Spleen (tissue), 11 donors: Measurements from ENCODE around the gene USP37. TPM values are rescaled to one million over a fixed set of nuclear protein-coding genes. Genes with fewer than 3 reads are reported as not detected.

ENCODE experiments used
- DNase-seq: peaks from one replicate; pipeline ENCODE4 v3.0.0-alpha.2; 2020
- H3K27ac ChIP-seq, 8 donors: fragments of 200-600 bp; sonication (generic) in 7 of 8; 1 replicate in 4 of 8; 2 replicates in 4 of 8; pipeline versions ENCODE4 v1.5.0 to v1.8.0; 2016 to 2021; ENCODE audit warnings: inconsistent platforms in 4 of 8, mild to moderate bottlenecking in 4 of 8, moderate library complexity in 1 of 8
- H3K27me3 ChIP-seq, 7 donors: fragments of 200-600 bp; sonication (generic) in 6 of 7; replicated peaks in 1 of 7; 1 replicate in 4 of 7; 2 replicates in 3 of 7; pipeline versions ENCODE4 v1.5.0 to v1.8.0; 2016 to 2021; ENCODE audit warnings: inconsistent platforms in 3 of 7, mild to moderate bottlenecking in 1 of 7
- H3K36me3 ChIP-seq, 6 donors: fragments of 200-600 bp; sonication (generic) in 5 of 6; 1 replicate in 4 of 6; 2 replicates in 2 of 6; pipeline versions ENCODE4 v1.5.0 to v1.8.0; 2016 to 2021; ENCODE audit warnings: inconsistent platforms in 2 of 6
- H3K4me1 ChIP-seq, 6 donors: fragments of 200-600 bp; sonication (generic) in 5 of 6; 1 replicate in 3 of 6; 2 replicates in 3 of 6; pipeline versions ENCODE4 v1.5.0 to v1.8.0; 2016 to 2021; ENCODE audit warnings: inconsistent platforms in 3 of 6
- H3K4me3 ChIP-seq, 8 donors: fragments of 200-600 bp; sonication (generic) in 7 of 8; 1 replicate in 4 of 8; 2 replicates in 4 of 8; pipeline versions ENCODE4 v1.5.0 to v1.8.0; 2016 to 2021; ENCODE audit warnings: inconsistent platforms in 4 of 8, mild to moderate bottlenecking in 4 of 8, moderate library complexity in 2 of 8
- H3K9me3 ChIP-seq, 8 donors: fragments of 200-600 bp; sonication (generic) in 7 of 8; 1 replicate in 4 of 8; 2 replicates in 4 of 8; pipeline versions ENCODE4 v1.5.0 to v1.8.0; 2016 to 2021; ENCODE audit warnings: inconsistent platforms in 4 of 8
- CTCF ChIP-seq, 11 experiments: fragments of 200-600 bp in 7 of 11; fragments of 450-650 bp in 4 of 11; sonication (generic) in 4 of 11; IDR thresholded peaks in 8 of 11; conservative IDR thresholded peaks in 3 of 11; 1 replicate in 7 of 11; 2 replicates in 4 of 11; pipeline versions ENCODE4 v1.4.0 to v1.8.0; 2016 to 2021; ENCODE audit warnings: antibody characterized with exemption in 11 of 11, inconsistent platforms in 4 of 11, mild to moderate bottlenecking in 1 of 11
- POLR2A ChIP-seq, 3 donors: fragments of 450-650 bp; IDR thresholded peaks; one replicate each; pipeline ENCODE4 v1.5.1; 2017; ENCODE audit warnings: antibody characterized with exemption in 3 of 3, mild to moderate bottlenecking in 1 of 3
- POLR2AphosphoS5 ChIP-seq, 3 donors: sonication (generic); formaldehyde crosslinking; IDR thresholded peaks; one replicate each; pipeline ENCODE4 v1.5.1; 2017; ENCODE audit warnings: antibody characterized with exemption in 3 of 3
- WGBS, 5 donors: extraction: QIAGEN DNeasy Blood & Tissue Kit in 3 of 5; methylation state at CpG; one replicate each; pipeline versions ENCODE4 v1.1.5 to v1.1.7; 2013 to 2018; 5-methylcytosine and 5-hydroxymethylcytosine counted together
- intact Hi-C: fragments of 100-400 bp; cut with DNase I; formaldehyde crosslinking; loops from one replicate; pipeline ENCODE4 v1.15.0; 2023; ENCODE audit warnings: low total_unique reads
- polyA plus RNA-seq, 3 donors: library from polyadenylated mRNA; stranded (reverse); fragments of 200-250 nt; gene quantifications; one replicate each; pipeline ENCODE4 v1.2.1, GENCODE V29; 2013
- total RNA-seq, 7 donors: library from RNA; depleted of rRNA in 3 of 7; stranded (reverse); fragments of >200 nt in 3 of 7; fragmentation: NEBNext Ultra II Directional in 4 of 7; extraction: Animal tissue kit (Norgen Biotek cat#: 25700) in 4 of 7; gene quantifications; one replicate each; pipeline versions ENCODE4 v1.1.0 to v1.2.1, GENCODE V29; 2016 to 2021
- donor health status: healthy with polysubstance abuse.
- donor health status: DM: no; HTN: no; CAD: no; lungs with moderate emphysema.
- donor health status: DM: no; HTN: no; CAD: no.
- donor health status: Bipolar disorder and iron deficiency.
- donor health status: healthy.
- donor health status: DM: no; HTN: no; CAD: no.
- donor health status: DM: yes; HTN: yes; CAD: no.

USP37 gene
- total and polyA plus RNA-seq, 10 donors, result 1.8 to 19.2 (median 14.1) TPM

DNA sequence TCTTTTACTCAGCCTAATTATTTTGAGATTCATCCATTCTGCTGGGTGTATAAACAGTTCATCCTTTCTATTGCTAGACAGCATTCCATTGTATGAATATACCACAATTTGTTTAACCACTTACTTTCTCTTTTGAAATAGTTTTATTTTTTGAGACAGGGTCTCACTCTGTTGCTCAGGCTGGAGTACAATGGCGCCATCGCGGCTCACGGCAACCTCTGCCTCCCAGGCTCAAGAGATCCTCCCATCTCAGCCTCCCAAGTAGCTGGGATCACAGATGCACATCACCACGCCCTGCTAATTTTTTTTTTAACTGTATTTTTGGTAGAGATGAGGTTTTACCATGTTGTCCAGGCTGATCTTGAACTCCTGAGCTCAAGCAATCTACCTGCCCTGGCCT, 54.5 kb downstream of the USP37 start:
- H3K4me1 ChIP-seq, result no peaks in the 10 kb centered on the region
- H3K4me3 ChIP-seq, result no peak overlapping the region
- WGBS, 5 donors, result 97 to 99% (median 97%) methylated on average over 5 of the region's 5 CpGs
- H3K27ac ChIP-seq, result no peak overlapping the region
- no peak for TF ChIP-seq POLR2AphosphoS5 (IDR thresholded peaks at IDR 0.05)
- no peak for TF ChIP-seq POLR2A (IDR thresholded peaks at IDR 0.05)
- TF ChIP-seq CTCF (IDR thresholded peaks at IDR 0.05 in 8 of 11, conservative IDR thresholded peaks at IDR 0.05 in 3 of 11), result no peak
- H3K36me3 ChIP-seq, result peaks cover 0 to 26% (median 7%) of the 10 kb centered on the region in 6 donors
- intact Hi-C loops, result no loop called here
- no peaks in the 10 kb centered on the region for H3K9me3 ChIP-seq
- H3K27me3 ChIP-seq, result no peaks in the 10 kb centered on the region
- no peak for DNase-seq

DNA sequence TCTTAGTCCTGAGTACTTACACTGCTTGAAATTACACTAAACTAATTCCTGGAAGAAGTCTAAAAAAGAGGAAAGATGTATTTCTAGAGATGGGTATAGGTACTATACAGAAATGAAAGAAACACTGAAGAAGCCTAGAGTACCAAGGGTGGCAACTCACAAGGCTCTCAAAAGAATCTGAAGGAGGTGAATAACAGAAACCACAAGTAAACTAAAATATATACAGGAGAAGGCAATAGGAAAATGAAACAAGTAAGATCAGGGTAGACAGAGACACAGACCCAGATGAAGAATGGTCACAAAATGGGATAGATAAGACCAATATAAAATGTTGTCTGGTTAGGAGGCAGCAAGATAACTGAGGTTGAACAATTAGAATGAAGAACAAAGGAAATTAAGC, 59.9 kb downstream of the USP37 start:
- Histone ChIP-seq H3K4me3 (no peak overlapping the region), H3K27ac (no peak overlapping the region), H3K27me3 (no peaks in the 10 kb centered on the region), H3K4me1 (no peaks in the 10 kb centered on the region), H3K36me3 (peaks cover 0 to 66% (median 11%) of the 10 kb centered on the region in 6 donors), H3K9me3 (no peaks in the 10 kb centered on the region)
- intact Hi-C loops, result no loop called here
- DNase-seq, result no peak
- TF ChIP-seq POLR2A (IDR thresholded peaks at IDR 0.05), result no peak
- TF ChIP-seq CTCF (IDR thresholded peaks at IDR 0.05 in 8 of 11, conservative IDR thresholded peaks at IDR 0.05 in 3 of 11), result no peak
- TF ChIP-seq POLR2AphosphoS5 (IDR thresholded peaks at IDR 0.05), result no peak

DNA sequence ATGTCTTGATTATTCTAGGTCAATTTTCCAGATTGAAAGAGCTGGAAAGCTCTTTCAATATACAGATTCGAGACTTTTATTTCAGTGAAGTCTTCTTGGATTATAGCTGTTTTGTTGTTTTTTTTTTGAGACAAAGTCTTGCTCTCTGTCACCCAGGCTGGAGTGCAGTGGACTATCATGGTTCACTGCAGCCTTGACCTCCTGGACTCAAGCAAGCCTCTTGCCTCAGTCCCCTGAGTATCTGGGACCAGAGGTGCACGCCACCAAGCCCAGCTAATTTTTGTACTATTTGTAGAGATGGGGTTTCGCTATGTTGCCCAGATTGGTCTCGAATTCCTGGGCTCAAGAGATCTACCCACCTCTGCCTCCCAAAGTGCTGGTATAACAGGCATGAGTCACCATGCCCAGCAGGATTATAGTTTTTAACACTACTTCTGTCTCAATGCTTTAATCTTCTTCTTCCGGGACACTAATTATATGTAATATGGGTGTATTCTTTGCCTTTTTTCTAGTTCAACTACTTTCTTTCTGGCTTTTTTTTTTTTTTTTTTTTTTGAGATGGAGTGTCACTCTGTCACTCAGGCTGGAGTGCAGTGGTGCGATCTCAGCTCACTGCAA, 62.3 kb downstream of the USP37 start:
- Histone ChIP-seq H3K27ac (no peak overlapping the region), H3K36me3 (peaks cover 0 to 78% (median 12%) of the 10 kb centered on the region in 6 donors), H3K9me3 (no peaks in the 10 kb centered on the region), H3K27me3 (no peaks in the 10 kb centered on the region), H3K4me1 (peaks cover 0 to 19% (median 10%) of the 10 kb centered on the region in 6 donors), H3K4me3 (no peak overlapping the region)
- 97 to 99% (median 97%) methylated on average over 6 of the region's 6 CpGs for WGBS, 5 donors
- no peak for DNase-seq
- intact Hi-C loops, result no loop called here
- TF ChIP-seq CTCF (IDR thresholded peaks at IDR 0.05 in 8 of 11, conservative IDR thresholded peaks at IDR 0.05 in 3 of 11), result no peak
- TF ChIP-seq POLR2AphosphoS5 (IDR thresholded peaks at IDR 0.05), result no peak
- no peak for TF ChIP-seq POLR2A (IDR thresholded peaks at IDR 0.05)

- no peaks in the 10 kb centered on the region for H3K9me3 ChIP-seq
- intact Hi-C loops, result no loop called here
- H3K4me1 ChIP-seq, result peaks cover 0 to 19% (median 10%) of the 10 kb centered on the region in 6 donors
- no peak overlapping the region for H3K4me3 ChIP-seq
- WGBS, 5 donors, result 37 to 63% (median 58%) methylated on average over 2 of the region's 2 CpGs
- H3K27me3 ChIP-seq, result no peaks in the 10 kb centered on the region
- TF ChIP-seq POLR2A (IDR thresholded peaks at IDR 0.05), result no peak
- TF ChIP-seq CTCF (IDR thresholded peaks at IDR 0.05 in 8 of 11, conservative IDR thresholded peaks at IDR 0.05 in 3 of 11), result no peak
- no peak for TF ChIP-seq POLR2AphosphoS5 (IDR thresholded peaks at IDR 0.05)
- peak overlapping the region in 5 of 8 donors; percentile 2 to 58 (median 21) for H3K27ac ChIP-seq
- DNase-seq, result no peak
- H3K36me3 ChIP-seq, result peaks cover 0 to 84% (median 21%) of the 10 kb centered on the region in 6 donors
These were observed 66.5 kb downstream of the USP37 start for GRCh38 chr2:218501665-218502064.
